GM12873 (cell line): Measurements from ENCODE around the gene JTB.

Experiments
- CTCF ChIP-seq: IDR thresholded peaks from 2 replicates; pipeline ENCODE4 v1.5.1; 2012; ENCODE audit warnings: low read depth, mild to moderate bottlenecking, moderate library complexity, low read length, control low read depth; ENCODE audit not compliant: insufficient read depth; ENCODE audit errors: missing control alignments

The JTB gene

GRCh38 chr1:153968972-153969371, 8.5 kb downstream of the JTB start:
- no peak for TF ChIP-seq CTCF

GRCh38 chr1:153968408-153968807, 9.1 kb downstream of the JTB start:
- TF ChIP-seq CTCF = no peak

GRCh38 chr1:153968000-153968363, 9.5 kb downstream of the JTB start:
- TF ChIP-seq CTCF = no peak

- peak; percentile 53 for TF ChIP-seq CTCF
Measured at GRCh38 chr1:153967107-153967999, 10.1 kb downstream of the JTB start, which contains the start of gene CREB3L4. Gene CREB3L4, plus strand, starts transcription at chr1:153967902. Its CDS starts 624 bp downstream, at chr1:153968526.

- no peak for TF ChIP-seq CTCF
Measured at GRCh38 chr1:153963850-153964331, 13.6 kb downstream of the JTB start.

GRCh38 chr1:153963030-153963849, 14.2 kb downstream of the JTB start, which contains the start of gene SLC39A1:
Gene SLC39A1, minus strand, starts transcription at chr1:153963537. Its CDS starts 822 bp downstream, at chr1:153962715.
- no peak for TF ChIP-seq CTCF
